K562 (cell line): Measurements from ENCODE around the gene SLC39A11. TPM values are rescaled to one million over a fixed set of nuclear protein-coding genes. Genes with fewer than 3 reads are reported as not detected.

Experiments used
- ATAC-seq: fragments of 200-7000 bp; cut with Tn5 transposase; 3 replicates; pipeline ENCODE4 v1.9.1; 2020; ENCODE audit warnings: moderate library complexity
- BruUV-seq: library from RNA; stranded (reverse); fragments of 400-500 nt; replicated peaks from 2 replicates; lab custom pipeline; 2021; lab: Mats Ljungman, UMichigan
- CTCF ChIA-PET: fragments of 300-600 bp; formaldehyde crosslinking; extraction: SDS; loops from one replicate; lab custom pipeline; 2021; ENCODE audit warnings: low intra/inter-chr PET ratio; lab: Yijun Ruan, JAX
- POLR2A ChIA-PET: fragments of 300-600, 350-650 bp; sonication (Branson Sonifier 250); formaldehyde crosslinking; extraction: SDS; loops from one replicate; lab custom pipeline; 2021; ENCODE audit warnings: antibody characterized with exemption, inconsistent platforms; lab: Yijun Ruan, JAX
- DNase-seq, 4 experiments: peaks; one replicate each; pipeline versions ENCODE4 v3.0.0 to v3.0.0-alpha.2; 2011 to 2018; ENCODE audit warnings: low spot score in 3 of 4, mixed read lengths in 3 of 4; ENCODE audit errors: extremely low read depth in 1 of 4
- FAIRE-seq: peaks from 2 replicates; lab custom pipeline; 2011; peaks lifted over from hg19 to GRCh38; lab: Jason Lieb, UNC
- H2AFZ ChIP-seq: 2 replicates; pipeline ENCODE4 v1.6.0; 2011; ENCODE audit warnings: low read depth, low read length, control low read depth, inconsistent platforms
- H3K27ac ChIP-seq: fragments of 200-600 bp; 3 replicates; pipeline ENCODE4 v1.8.0; 2011; ENCODE audit warnings: low read depth, mild to moderate bottlenecking, control low read depth, inconsistent platforms, low read length, moderate library complexity, mixed read lengths; ENCODE audit errors: extremely low read depth
- H3K27me3 ChIP-seq, 2 experiments: fragments of 300-600 bp in 1 of 2; 2 replicates in 1 of 2; 3 replicates in 1 of 2; pipeline versions ENCODE4 v1.6.0 to v1.8.0; 2011; ENCODE audit warnings: inconsistent platforms in 2 of 2, low read length in 2 of 2, mild to moderate bottlenecking in 1 of 2, mixed read lengths in 1 of 2, moderate library complexity in 1 of 2; ENCODE audit not compliant: control insufficient read depth in 2 of 2, insufficient read depth in 2 of 2
- H3K36me3 ChIP-seq: fragments of 300-600 bp; 3 replicates; pipeline ENCODE4 v1.8.0; 2011; ENCODE audit warnings: mild to moderate bottlenecking, low read length, inconsistent platforms; ENCODE audit not compliant: control insufficient read depth, insufficient read depth
- H3K4me1 ChIP-seq, 2 experiments: fragments of 200-600 bp in 1 of 2; replicated peaks in 1 of 2; 2 replicates in 1 of 2; 3 replicates in 1 of 2; pipeline versions ENCODE4 v1.5.1 to v1.8.0; 2011; ENCODE audit warnings: inconsistent platforms in 2 of 2, low read length in 2 of 2, mild to moderate bottlenecking in 1 of 2, mixed read lengths in 1 of 2, moderate library complexity in 1 of 2; ENCODE audit not compliant: control insufficient read depth in 2 of 2, insufficient read depth in 2 of 2
- H3K4me2 ChIP-seq: 2 replicates; pipeline ENCODE4 v1.6.1; 2011; ENCODE audit warnings: low read length, control low read depth, inconsistent platforms, mixed read lengths; ENCODE audit not compliant: insufficient read depth
- H3K4me3 ChIP-seq: fragments of 200-600 bp; sonication (generic), shearing (Covaris generic); 2 replicates; pipeline ENCODE4 v1.5.1; 2016; ENCODE audit warnings: control low read depth, inconsistent platforms
- H3K79me2 ChIP-seq: fragments of 200-600 bp; 3 replicates; pipeline ENCODE4 v1.8.0; 2011; ENCODE audit warnings: low read length, inconsistent platforms; ENCODE audit not compliant: control insufficient read depth, insufficient read depth
- H3K9ac ChIP-seq, 2 experiments: 2 replicates each; pipeline versions ENCODE4 v1.6.0 to v1.6.1; 2011; ENCODE audit warnings: low read depth in 2 of 2, low read length in 2 of 2, control low read depth in 1 of 2, inconsistent platforms in 1 of 2, mild to moderate bottlenecking in 1 of 2, mixed read lengths in 1 of 2; ENCODE audit not compliant: insufficient read depth in 1 of 2
- H3K9me1 ChIP-seq: one replicate; pipeline ENCODE4 v1.6.0; 2011; ENCODE audit warnings: inconsistent platforms, mild to moderate bottlenecking, low read length, moderate library complexity; ENCODE audit not compliant: control insufficient read depth, insufficient read depth
- H3K9me3 ChIP-seq: replicated peaks from 2 replicates; pipeline ENCODE4 v1.5.1; 2011; ENCODE audit warnings: low read depth, low read length, inconsistent platforms; ENCODE audit not compliant: control insufficient read depth, insufficient read depth
- H4K20me1 ChIP-seq: replicated peaks from 2 replicates; pipeline ENCODE4 v1.6.1; 2011; ENCODE audit warnings: low read length, inconsistent platforms, mixed read lengths; ENCODE audit not compliant: control insufficient read depth, insufficient read depth
- BCOR ChIP-seq: fragments of 450-650 bp; IDR thresholded peaks from 2 replicates; pipeline ENCODE4 v1.6.1; 2016
- BHLHE40 ChIP-seq: IDR thresholded peaks from 2 replicates; pipeline ENCODE4 v1.6.1; 2011; ENCODE audit warnings: low read length, improper control_type of control experiment
- CBX5 ChIP-seq: IDR thresholded peaks from 2 replicates; pipeline ENCODE4 v1.6.1; 2014; ENCODE audit warnings: low read depth, borderline replicate concordance
- ESRRB ChIP-seq: fragments of 250-450 bp; sonication (Bioruptor Pico); IDR thresholded peaks from 2 replicates; pipeline ENCODE4 v1.5.0; 2020; ENCODE audit warnings: mild to moderate bottlenecking, moderate library complexity, borderline replicate concordance
- FOXA1 ChIP-seq: fragments of 450-650 bp; IDR thresholded peaks from 2 replicates; pipeline ENCODE4 v1.6.1; 2016; ENCODE audit warnings: mild to moderate bottlenecking, borderline replicate concordance
- PCBP2 ChIP-seq: fragments of 200-400 bp; formaldehyde crosslinking; IDR thresholded peaks from 2 replicates; pipeline ENCODE4 v1.6.1; 2018; ENCODE audit warnings: low read length, low read depth, mild to moderate bottlenecking, moderate library complexity; ENCODE audit not compliant: poor library complexity, severe bottlenecking
- RBFOX2 ChIP-seq: fragments of 200-400 bp; formaldehyde crosslinking; IDR thresholded peaks from 2 replicates; pipeline ENCODE4 v1.6.1; 2017; ENCODE audit warnings: low read depth, mild to moderate bottlenecking, low read length, moderate library complexity
- RBM25 ChIP-seq: fragments of 200-400 bp; formaldehyde crosslinking; IDR thresholded peaks from 2 replicates; pipeline ENCODE4 v1.6.1; 2018; ENCODE audit warnings: low read length, low read depth, moderate library complexity; ENCODE audit not compliant: severe bottlenecking
- SIX5 ChIP-seq, 2 experiments: IDR thresholded peaks; 2 replicates each; pipeline ENCODE4 v1.6.1; 2011; ENCODE audit warnings: low read length in 2 of 2, borderline replicate concordance in 1 of 2, low read depth in 1 of 2, mild to moderate bottlenecking in 1 of 2, moderate library complexity in 1 of 2; ENCODE audit not compliant: insufficient read depth in 1 of 2
- SMARCA4 ChIP-seq: fragments of 450-650 bp; IDR thresholded peaks from 2 replicates; pipeline ENCODE4 v1.6.1; 2016
- TRIM24 ChIP-seq, 2 experiments: fragments of 450-650 bp; IDR thresholded peaks; 2 replicates each; pipeline ENCODE4 v1.6.1; 2016
- ZFP36 ChIP-seq: fragments of 150-350 bp; IDR thresholded peaks from 2 replicates; pipeline ENCODE4 v1.6.1; 2018; ENCODE audit warnings: low read length, low read depth; ENCODE audit not compliant: partially characterized antibody
- ZKSCAN3 ChIP-seq: fragments of 250-450 bp; sonication (Bioruptor Pico); IDR thresholded peaks from 2 replicates; pipeline ENCODE4 v1.4.0; 2020
- ZNF232 ChIP-seq: sonication (generic); formaldehyde crosslinking; IDR thresholded peaks from 2 replicates; pipeline ENCODE4 v1.8.0; 2022; ENCODE audit warnings: mild to moderate bottlenecking, missing genetic modification reagents
- WGBS: fragments of 100-300 bp; shearing (Covaris generic); methylation state at CpG from one replicate; pipeline ENCODE4 v1.1.6; 2016; ENCODE audit warnings: low coverage, mixed read lengths; ENCODE audit not compliant: insufficient coverage; ENCODE audit errors: missing lambda C conversion rate; 5-methylcytosine and 5-hydroxymethylcytosine counted together
- in situ Hi-C: fragments of 300-500 bp; cut with MboI; formaldehyde crosslinking; loops from 4 replicates; pipeline ENCODE4 v1.15.0; 2018; ENCODE audit warnings: inconsistent platforms, mixed read lengths
- intact Hi-C: fragments of 100-400 bp; cut with micrococcal nuclease; formaldehyde crosslinking; loops from 2 replicates; pipeline ENCODE4 v1.14.2; 2022
- polyA plus RNA-seq, 8 experiments: library from polyadenylated mRNA; depleted of rRNA in 4 of 8; stranded (reverse) in 5 of 8; unstranded in 3 of 8; fragments of >200 nt; fragmentation: Nextera tagmentation in 2 of 8; fragmentation: Illumina TruSeq in 1 of 8; extraction: Ambion mirVana in 2 of 8; extraction: Trizol in 1 of 8; gene quantifications; 2 replicates each; pipeline versions ENCODE4 v1.2.1 to v1.2.3, GENCODE V29; 2011 to 2014; ENCODE audit warnings: inconsistent platforms in 1 of 8, missing spikeins in 1 of 8
- total RNA-seq, 7 experiments: library from RNA; depleted of rRNA in 6 of 7; stranded (reverse); fragments of >200 nt in 6 of 7; fragmentation: Illumina TruSeq in 2 of 7; extraction: Trizol in 2 of 7; gene quantifications; 2 replicates each; pipeline versions ENCODE4 v1.2.1 to v1.2.3, GENCODE V29; 2011 to 2021; ENCODE audit warnings: low replicate concordance in 1 of 7
- TF ChIP-seq, protein P1 (sequence below): fragments of 250-450 bp; sonication (Bioruptor Pico); IDR thresholded peaks from 2 replicates; pipeline ENCODE4 v1.5.1; 2021; ENCODE audit warnings: mild to moderate bottlenecking
- TF ChIP-seq, protein P2 (sequence below): IDR thresholded peaks from 3 replicates; pipeline ENCODE4 v1.6.1; 2011; ENCODE audit warnings: borderline replicate concordance, mild to moderate bottlenecking, moderate library complexity; ENCODE audit not compliant: insufficient read length; ENCODE audit errors: extremely low read depth
- TF ChIP-seq, protein P3 (sequence below): fragments of 250-450 bp; sonication (Bioruptor Pico); IDR thresholded peaks from 2 replicates; pipeline ENCODE4 v1.5.0; 2020; ENCODE audit warnings: mild to moderate bottlenecking

SLC39A11 gene
- total and polyA plus RNA-seq, 9 of the 15 experiments (the other 6 are each of a cell fraction or from before 2014, with no cell fraction given), result 10.5 to 26.4 (median 13.4) TPM

DNA sequence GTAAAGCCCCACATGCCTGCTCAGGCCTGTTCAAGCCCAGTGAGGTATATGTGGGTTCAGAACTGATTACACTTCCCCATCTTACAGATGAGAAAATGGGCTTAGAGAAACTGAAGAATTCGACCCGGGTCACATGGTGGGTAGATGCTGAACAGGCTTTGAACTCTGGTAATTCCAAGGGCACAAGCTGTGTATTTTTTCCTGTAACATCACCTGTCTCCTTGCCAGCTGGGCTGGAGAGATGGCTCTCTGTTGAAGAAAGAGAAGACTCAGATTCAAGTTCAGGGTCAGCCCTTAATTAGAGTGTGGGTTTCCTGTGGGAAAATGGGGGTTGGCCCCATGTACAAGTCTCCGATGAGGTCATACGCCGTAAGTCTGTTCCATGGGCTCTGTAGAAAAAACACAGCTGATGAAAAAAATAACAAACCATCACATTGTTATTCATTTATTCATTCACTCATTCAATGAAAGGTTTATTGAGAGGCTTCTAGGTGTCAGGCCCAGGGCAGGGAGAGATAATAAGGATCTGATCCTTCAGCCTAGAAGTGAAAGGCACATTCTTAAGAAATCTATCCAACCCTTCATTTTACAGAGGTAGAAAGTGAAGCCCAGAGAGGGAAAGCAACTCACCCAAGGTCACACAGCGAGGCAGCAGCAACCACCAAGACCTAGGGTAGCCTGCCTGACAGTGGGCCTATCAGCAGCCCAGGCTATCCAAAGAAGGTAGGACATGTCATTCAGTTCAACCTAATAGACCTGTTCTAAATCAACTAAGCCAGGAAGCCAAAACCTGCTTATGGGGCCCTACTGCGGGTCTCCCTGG, 488.9 kb downstream of the SLC39A11 start:
- H3K79me2 ChIP-seq, result no peaks in the 10 kb centered on the region
- in situ Hi-C loops (no loop called here), intact Hi-C loops (no loop called here)
- DNase-seq (no peak), FAIRE-seq (no peak), ATAC-seq (no peak)
- H3K4me2 ChIP-seq, result no peak overlapping the region
- no peak overlapping the region for H3K4me3 ChIP-seq
- H3K36me3 ChIP-seq, result no peaks in the 10 kb centered on the region
- ChIA-PET POLR2A (interaction anchor here (0.6 to 1.4 kb wide), 3 partner anchors 16 to 773 kb away, joined by 3 read pairs; no protein-coding TSS in a partner anchor), CTCF (no interaction called here)
- no peaks in the 10 kb centered on the region for H3K9me3 ChIP-seq
- no peak overlapping the region for H3K9ac ChIP-seq
- no peak overlapping the region for H3K27ac ChIP-seq
- WGBS, result 0% methylated on average over 7 of the region's 7 CpGs
- no peak overlapping the region for H2AFZ ChIP-seq
- H4K20me1 ChIP-seq, result no peaks in the 10 kb centered on the region
- H3K4me1 ChIP-seq, result no peaks in the 10 kb centered on the region
- H3K27me3 ChIP-seq, result peaks cover 3 to 16% of the 10 kb centered on the region in 2 experiments; a peak in 1 of 5 replicates
- no peaks in the 10 kb centered on the region for H3K9me1 ChIP-seq
- no TSS peak for BruUV-seq
- TF ChIP-seq SIX5 (IDR thresholded peaks at IDR 0.05; ENCODE audit: borderline replicate concordance in 1 of 2, insufficient read depth in 1 of 2, low read depth in 1 of 2, low read length in 2 of 2), result no peak
- TF ChIP-seq, protein P1, sequence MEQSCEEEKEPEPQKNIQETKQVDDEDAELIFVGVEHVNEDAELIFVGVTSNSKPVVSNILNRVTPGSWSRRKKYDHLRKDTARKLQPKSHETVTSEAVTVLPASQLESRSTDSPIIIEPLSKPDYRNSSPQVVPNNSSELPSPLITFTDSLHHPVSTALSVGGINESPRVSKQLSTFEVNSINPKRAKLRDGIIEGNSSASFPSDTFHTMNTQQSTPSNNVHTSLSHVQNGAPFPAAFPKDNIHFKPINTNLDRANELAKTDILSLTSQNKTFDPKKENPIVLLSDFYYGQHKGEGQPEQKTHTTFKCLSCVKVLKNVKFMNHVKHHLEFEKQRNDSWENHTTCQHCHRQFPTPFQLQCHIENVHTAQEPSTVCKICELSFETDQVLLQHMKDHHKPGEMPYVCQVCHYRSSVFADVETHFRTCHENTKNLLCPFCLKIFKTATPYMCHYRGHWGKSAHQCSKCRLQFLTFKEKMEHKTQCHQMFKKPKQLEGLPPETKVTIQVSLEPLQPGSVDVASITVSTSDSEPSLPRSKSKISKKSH (CRISPR knock-in tag), result no peak
- no peak for TF ChIP-seq FOXA1
- TF ChIP-seq ZKSCAN3 (CRISPR knock-in tag), result no peak
- TF ChIP-seq ZNF232, result no peak
- TF ChIP-seq RBFOX2, result no peak
- no peak for TF ChIP-seq BHLHE40
- TF ChIP-seq PCBP2, result no peak
- no peak for TF ChIP-seq TRIM24 (IDR thresholded peaks at IDR 0.05)
- TF ChIP-seq, protein P2, sequence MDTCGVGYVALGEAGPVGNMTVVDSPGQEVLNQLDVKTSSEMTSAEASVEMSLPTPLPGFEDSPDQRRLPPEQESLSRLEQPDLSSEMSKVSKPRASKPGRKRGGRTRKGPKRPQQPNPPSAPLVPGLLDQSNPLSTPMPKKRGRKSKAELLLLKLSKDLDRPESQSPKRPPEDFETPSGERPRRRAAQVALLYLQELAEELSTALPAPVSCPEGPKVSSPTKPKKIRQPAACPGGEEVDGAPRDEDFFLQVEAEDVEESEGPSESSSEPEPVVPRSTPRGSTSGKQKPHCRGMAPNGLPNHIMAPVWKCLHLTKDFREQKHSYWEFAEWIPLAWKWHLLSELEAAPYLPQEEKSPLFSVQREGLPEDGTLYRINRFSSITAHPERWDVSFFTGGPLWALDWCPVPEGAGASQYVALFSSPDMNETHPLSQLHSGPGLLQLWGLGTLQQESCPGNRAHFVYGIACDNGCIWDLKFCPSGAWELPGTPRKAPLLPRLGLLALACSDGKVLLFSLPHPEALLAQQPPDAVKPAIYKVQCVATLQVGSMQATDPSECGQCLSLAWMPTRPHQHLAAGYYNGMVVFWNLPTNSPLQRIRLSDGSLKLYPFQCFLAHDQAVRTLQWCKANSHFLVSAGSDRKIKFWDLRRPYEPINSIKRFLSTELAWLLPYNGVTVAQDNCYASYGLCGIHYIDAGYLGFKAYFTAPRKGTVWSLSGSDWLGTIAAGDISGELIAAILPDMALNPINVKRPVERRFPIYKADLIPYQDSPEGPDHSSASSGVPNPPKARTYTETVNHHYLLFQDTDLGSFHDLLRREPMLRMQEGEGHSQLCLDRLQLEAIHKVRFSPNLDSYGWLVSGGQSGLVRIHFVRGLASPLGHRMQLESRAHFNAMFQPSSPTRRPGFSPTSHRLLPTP, result no peak
- no peak for TF ChIP-seq SMARCA4
- TF ChIP-seq ZFP36, result peak; percentile 53
- peak; percentile 52 for TF ChIP-seq RBM25
- TF ChIP-seq, protein P3, sequence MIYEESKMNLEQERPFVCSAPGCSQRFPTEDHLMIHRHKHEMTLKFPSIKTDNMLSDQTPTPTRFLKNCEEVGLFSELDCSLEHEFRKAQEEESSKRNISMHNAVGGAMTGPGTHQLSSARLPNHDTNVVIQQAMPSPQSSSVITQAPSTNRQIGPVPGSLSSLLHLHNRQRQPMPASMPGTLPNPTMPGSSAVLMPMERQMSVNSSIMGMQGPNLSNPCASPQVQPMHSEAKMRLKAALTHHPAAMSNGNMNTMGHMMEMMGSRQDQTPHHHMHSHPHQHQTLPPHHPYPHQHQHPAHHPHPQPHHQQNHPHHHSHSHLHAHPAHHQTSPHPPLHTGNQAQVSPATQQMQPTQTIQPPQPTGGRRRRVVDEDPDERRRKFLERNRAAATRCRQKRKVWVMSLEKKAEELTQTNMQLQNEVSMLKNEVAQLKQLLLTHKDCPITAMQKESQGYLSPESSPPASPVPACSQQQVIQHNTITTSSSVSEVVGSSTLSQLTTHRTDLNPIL, result no peak
- TF ChIP-seq ESRRB (CRISPR knock-in tag), result no peak
- TF ChIP-seq CBX5, result no peak
- TF ChIP-seq BCOR, result 0 out of 2 replicates have a peak, but pooled peaks have one; percentile 16
